Right atrium auricular region (tissue), 2 donors: ENCODE data around the gene CASKIN1. TPM values are rescaled to one million over a fixed set of nuclear protein-coding genes. Genes with fewer than 3 reads are reported as not detected.
"Not testable (repeated sequence)": the region's sequence is repeated elsewhere in the genome, so short reads cannot be mapped to it uniquely, and the experiment has no call there.

Experiments used
- DNase-seq: peaks from one replicate; pipeline ENCODE4 v3.0.0-alpha.2; 2019; ENCODE audit warnings: low spot score
- H3K27ac ChIP-seq, 2 donors: fragments of 200-600 bp; sonication (generic); 1 replicate in 1 of 2; 2 replicates in 1 of 2; pipeline ENCODE4 v1.5.1; 2016 to 2019
- H3K27me3 ChIP-seq, 2 donors: fragments of 200-600 bp; sonication (generic); one replicate each; pipeline versions ENCODE4 v1.5.1 to v1.6.0; 2017 to 2019
- H3K36me3 ChIP-seq: fragments of 200-600 bp; sonication (generic); one replicate; pipeline ENCODE4 v1.5.1; 2016
- H3K4me1 ChIP-seq, 2 donors: fragments of 200-600 bp; sonication (generic); one replicate each; pipeline versions ENCODE4 v1.5.1 to v1.6.0; 2017 to 2019
- H3K4me3 ChIP-seq, 2 donors: fragments of 200-600 bp; sonication (generic); 1 replicate in 1 of 2; 2 replicates in 1 of 2; pipeline ENCODE4 v1.5.1; 2017 to 2019; ENCODE audit warnings: mild to moderate bottlenecking in 1 of 2, moderate library complexity in 1 of 2
- H3K9me3 ChIP-seq, 2 donors: fragments of 200-600 bp; sonication (generic); one replicate each; pipeline ENCODE4 v1.5.1; 2019
- CTCF ChIP-seq, 2 donors: fragments of 200-600 bp; sonication (generic); IDR thresholded peaks; one replicate each; pipeline ENCODE4 v1.5.1; 2019; ENCODE audit warnings: antibody characterized with exemption in 2 of 2
- total RNA-seq, 2 donors: library from RNA; depleted of rRNA; stranded (reverse); fragments of >200 nt; gene quantifications; one replicate each; pipeline ENCODE4 v1.1.0, GENCODE V29; 2016

CASKIN1 gene
- total RNA-seq, 2 donors from 2014 or later = 3.5 to 4.3 TPM

- Histone ChIP-seq H3K27me3 (no peaks in the 10 kb centered on the region), H3K4me3 (no peak overlapping the region), H3K4me1 (peaks cover 0 to under 1% of the 10 kb centered on the region in 2 donors), H3K9me3 (no peaks in the 10 kb centered on the region), H3K27ac (no peak overlapping the region), H3K36me3 (peaks cover 49% of the 10 kb centered on the region)
- no peak for TF ChIP-seq CTCF (IDR thresholded peaks at IDR 0.05)
- DNase-seq = no peak
These were observed 46.7 kb upstream of the CASKIN1 start for GRCh38 chr16:2243031-2243528.

- H3K27ac ChIP-seq = no peak overlapping the region
- DNase-seq = no peak
- H3K4me3 ChIP-seq = no peak overlapping the region
- H3K9me3 ChIP-seq = no peaks in the 10 kb centered on the region
- peaks cover 0 to 6% of the 10 kb centered on the region in 2 donors for H3K4me1 ChIP-seq
- no peak for TF ChIP-seq CTCF (IDR thresholded peaks at IDR 0.05)
- peaks cover 49% of the 10 kb centered on the region for H3K36me3 ChIP-seq
- no peaks in the 10 kb centered on the region for H3K27me3 ChIP-seq
These were observed 46.2 kb upstream of the CASKIN1 start for GRCh38 chr16:2242598-2242997.

- not testable (repeated sequence) for H3K4me3 ChIP-seq, H3K27me3 ChIP-seq, DNase-seq, H3K9me3 ChIP-seq, H3K27ac ChIP-seq
- H3K36me3 ChIP-seq = peaks cover 40% of the 10 kb centered on the region
- H3K4me1 ChIP-seq = peaks cover 0 to 25% of the 10 kb centered on the region in 2 donors
These were observed 43.9 kb upstream of the CASKIN1 start for GRCh38 chr16:2240331-2240730.

- peaks cover 40% of the 10 kb centered on the region for H3K36me3 ChIP-seq
- no peak overlapping the region for H3K4me3 ChIP-seq
- no peak for TF ChIP-seq CTCF (IDR thresholded peaks at IDR 0.05)
- H3K4me1 ChIP-seq = peaks cover 0 to 25% of the 10 kb centered on the region in 2 donors
- no peaks in the 10 kb centered on the region for H3K27me3 ChIP-seq
- H3K9me3 ChIP-seq = no peaks in the 10 kb centered on the region
- DNase-seq = no peak
- peak overlapping the region in 1 of 2 donors; percentile 7 for H3K27ac ChIP-seq
These were observed 42.7 kb upstream of the CASKIN1 start for GRCh38 chr16:2238838-2239675.

GRCh38 chr16:2238150-2238837 lies 41.9 kb upstream of the CASKIN1 start:
- peak overlapping the region in 1 of 2 donors; percentile 7 for H3K27ac ChIP-seq
- no peak overlapping the region for H3K4me3 ChIP-seq
- no peak for TF ChIP-seq CTCF (IDR thresholded peaks at IDR 0.05)
- peaks cover 0 to 25% of the 10 kb centered on the region in 2 donors for H3K4me1 ChIP-seq
- no peaks in the 10 kb centered on the region for H3K9me3 ChIP-seq
- no peaks in the 10 kb centered on the region for H3K27me3 ChIP-seq
- peaks cover 40% of the 10 kb centered on the region for H3K36me3 ChIP-seq
- no peak for DNase-seq

GRCh38 chr16:2237493-2238149 lies 41.2 kb upstream of the CASKIN1 start:
- Histone ChIP-seq H3K4me3 (peak overlapping the region in 1 of 2 donors; percentile 35), H3K27me3 (no peaks in the 10 kb centered on the region)
- DNase-seq = no peak

More at GRCh38 chr16:2237493-2238149, 41.2 kb upstream of the CASKIN1 start:
- peaks cover 0 to 25% of the 10 kb centered on the region in 2 donors for H3K4me1 ChIP-seq
- no peak overlapping the region for H3K27ac ChIP-seq
- no peaks in the 10 kb centered on the region for H3K9me3 ChIP-seq
- no peak for TF ChIP-seq CTCF (IDR thresholded peaks at IDR 0.05)
- peaks cover 40% of the 10 kb centered on the region for H3K36me3 ChIP-seq
